GM18499 (cell line): Measurements from ENCODE around the gene KLF11.
A peak's percentile ranks its signal among the peaks of the same experiment; 100 is the strongest.

Experiments
- ATAC-seq: cut with Tn5 transposase; IDR thresholded peaks from one replicate; pipeline ENCODE4 v1.9.1; 2021; ENCODE audit warnings: moderate number of reproducible peaks; ENCODE audit not compliant: insufficient read depth, unreplicated experiment

KLF11 gene

DNA sequence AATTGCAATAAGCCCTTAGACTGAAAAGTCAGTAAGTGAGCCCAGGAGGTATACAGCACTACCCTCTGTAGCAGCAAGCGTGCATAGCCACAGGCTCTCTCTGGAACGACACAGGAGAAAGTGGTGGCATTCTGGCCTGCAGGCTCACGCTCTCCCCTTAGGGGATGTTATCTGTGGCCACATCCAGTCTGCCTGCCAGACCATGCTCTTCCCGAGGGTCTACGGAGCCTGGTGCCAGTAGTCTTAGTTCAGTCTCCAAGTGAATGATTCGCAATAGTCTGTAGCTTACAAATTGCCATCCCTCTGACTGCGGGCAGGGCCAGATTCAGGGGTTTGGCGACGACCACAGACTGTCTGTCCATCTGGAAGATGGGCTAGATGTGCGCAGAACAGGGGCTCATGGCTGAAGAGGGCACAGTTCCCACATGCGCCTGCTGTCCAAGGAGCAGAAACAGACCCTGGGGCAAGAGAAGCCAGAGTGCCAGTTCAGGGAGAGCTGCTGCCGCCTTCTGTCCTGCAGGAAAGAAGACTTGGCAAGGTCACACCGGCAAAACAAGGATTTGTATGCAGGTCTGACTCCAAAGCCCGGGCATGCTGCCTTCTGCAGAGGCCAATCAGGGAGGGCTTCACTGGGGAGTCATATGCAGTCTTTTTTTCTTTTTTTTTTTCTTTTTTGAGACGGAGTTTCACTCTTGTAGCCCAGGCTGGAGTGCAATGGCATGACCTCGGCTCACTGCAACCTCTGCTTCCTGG, 3.5 kb upstream of the KLF11 start:
- no peak for ATAC-seq

GRCh38 chr2:10041711-10042110, 1.6 kb upstream of the KLF11 start:
- ATAC-seq = no peak

- no peak for ATAC-seq
Observed at GRCh38 chr2:10042301-10043161, 819 bp upstream of the KLF11 start.

DNA sequence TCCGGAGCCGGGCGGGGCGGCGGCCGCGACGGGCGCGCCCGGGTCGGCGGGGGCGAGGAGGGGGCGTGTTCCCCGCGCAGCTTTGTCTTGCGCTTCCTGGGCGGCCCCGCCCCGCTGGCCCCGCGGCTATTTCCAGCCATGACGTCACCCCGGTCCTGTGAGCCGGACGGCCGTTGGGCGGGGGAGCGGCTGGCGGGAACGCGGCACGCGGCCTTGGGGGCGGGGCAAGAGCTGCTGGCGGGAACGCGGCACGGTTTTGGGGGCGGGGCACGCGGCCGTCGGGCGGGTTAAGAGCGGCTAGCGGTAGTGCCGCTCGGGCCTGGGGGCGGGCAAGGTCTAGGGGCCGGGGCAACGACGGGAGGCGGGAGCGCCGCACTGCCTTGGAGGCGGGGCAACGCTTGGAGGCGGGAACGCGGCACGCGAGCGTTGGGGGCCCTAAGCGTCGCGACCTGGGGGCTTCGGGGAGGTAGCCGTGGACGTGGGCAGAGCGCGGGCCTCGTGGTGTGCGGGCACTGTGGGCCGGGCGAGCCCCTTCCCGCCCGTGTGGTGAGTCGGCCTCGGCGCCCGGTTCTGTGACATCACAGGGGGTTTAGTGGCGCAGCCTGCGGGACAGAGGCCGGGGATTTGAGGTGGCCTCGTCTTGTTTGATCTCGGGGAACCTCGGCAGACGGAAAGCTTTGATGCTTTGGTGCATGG, 704 bp downstream of the KLF11 start:
- peak; percentile 31 for ATAC-seq

DNA sequence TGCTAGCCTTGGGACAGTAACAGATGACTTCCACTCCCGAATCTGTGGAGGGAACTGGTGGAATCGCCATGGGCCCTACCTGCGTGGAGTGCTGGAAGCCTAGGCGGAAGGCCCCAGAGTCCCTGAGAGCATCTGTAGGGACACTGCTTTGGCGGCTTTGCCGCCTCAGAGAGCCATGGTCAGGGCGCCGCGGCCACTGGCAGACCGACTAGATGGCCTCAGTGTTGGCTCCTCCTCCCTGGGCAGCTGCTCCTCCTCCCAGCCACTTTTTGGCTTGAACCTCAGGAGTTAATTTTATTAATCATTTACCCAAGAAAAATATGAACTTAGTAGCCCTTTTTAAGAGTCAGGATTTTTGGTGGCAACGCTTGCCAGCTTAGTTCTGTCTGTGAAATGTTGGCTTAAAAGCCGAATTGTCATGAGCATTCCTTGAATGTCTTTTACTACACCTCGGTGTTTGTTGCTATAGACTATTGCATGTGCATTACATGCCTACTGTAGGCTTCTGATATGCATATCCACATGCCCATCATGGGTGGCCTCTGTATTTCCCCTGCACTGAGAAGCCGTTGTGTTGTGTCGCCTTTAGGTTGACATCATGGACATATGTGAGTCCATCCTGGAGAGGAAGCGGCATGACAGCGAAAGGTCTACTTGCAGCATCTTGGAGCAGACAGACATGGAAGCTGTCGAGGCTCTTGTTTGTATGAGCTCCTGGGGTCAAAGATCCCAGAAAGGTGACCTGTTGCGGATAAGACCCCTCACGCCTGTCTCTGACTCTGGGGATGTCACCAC, 2.4 kb downstream of the KLF11 start:
- ATAC-seq = no peak

- no peak for ATAC-seq
Observed at GRCh38 chr2:10046931-10047330, 3.6 kb downstream of the KLF11 start.

GRCh38 chr2:10047616-10048500, 4.5 kb downstream of the KLF11 start:
- ATAC-seq = no peak

DNA sequence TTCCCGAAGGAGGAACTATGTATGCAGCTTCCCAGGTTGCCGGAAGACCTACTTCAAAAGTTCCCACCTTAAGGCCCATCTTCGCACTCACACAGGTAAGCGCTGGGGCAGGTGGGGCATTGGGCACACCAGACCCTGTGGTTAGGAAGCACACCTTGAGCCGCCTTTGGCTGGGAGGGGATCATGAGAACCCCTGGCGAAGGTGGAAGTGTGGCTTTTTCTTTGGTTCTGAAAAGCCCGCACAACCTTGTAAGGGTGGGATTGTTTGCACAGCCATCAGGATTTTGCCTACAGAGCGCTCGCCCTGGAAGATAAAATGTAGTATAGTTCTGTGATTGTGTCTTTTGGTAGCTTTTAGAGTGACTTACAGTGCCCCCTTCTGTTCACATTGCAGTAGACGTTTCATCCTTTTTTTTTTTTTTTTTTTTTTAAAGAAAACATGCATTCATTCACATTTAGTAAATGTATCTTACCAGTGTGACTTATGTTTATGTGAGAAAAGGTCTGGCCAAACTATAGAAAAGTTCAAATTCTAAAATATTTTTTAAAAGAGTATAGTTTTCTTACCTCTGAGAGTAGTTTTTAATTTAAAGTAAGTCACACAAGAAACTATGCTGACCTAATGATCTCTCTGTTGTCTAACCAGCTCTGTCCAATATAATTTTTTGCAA, 5.3 kb downstream of the KLF11 start:
- ATAC-seq = no peak

GRCh38 chr2:10052216-10052615, 8.9 kb downstream of the KLF11 start:
- ATAC-seq = no peak

DNA sequence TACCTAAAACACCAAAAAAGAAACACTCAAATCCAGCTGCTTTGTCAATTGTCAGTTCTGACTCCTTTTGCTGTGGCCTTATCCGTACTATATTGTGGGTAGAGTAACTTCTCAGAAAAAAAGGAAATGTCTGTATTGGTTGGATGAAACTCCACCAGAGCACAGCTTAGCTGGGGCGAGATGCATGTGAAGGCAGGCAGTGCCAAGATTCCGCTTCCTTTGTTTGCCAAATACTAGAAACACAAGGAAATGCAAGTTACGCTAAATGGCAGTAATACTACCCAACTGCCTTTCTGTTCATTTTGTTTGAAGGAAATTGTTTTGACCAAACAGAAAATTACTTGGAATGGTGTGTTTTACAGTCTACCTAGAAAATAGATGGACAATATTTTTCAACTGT, 10.0 kb downstream of the KLF11 start:
- no peak for ATAC-seq

- ATAC-seq = no peak
Observed at GRCh38 chr2:10054424-10054823, 11.1 kb downstream of the KLF11 start.

- ATAC-seq = no peak
Observed at GRCh38 chr2:10054976-10055375, 11.6 kb downstream of the KLF11 start.

GRCh38 chr2:10056439-10056838, 13.1 kb downstream of the KLF11 start:
- ATAC-seq = no peak

GRCh38 chr2:10057231-10058107, 14.1 kb downstream of the KLF11 start:
- ATAC-seq = no peak

- ATAC-seq = no peak
Observed at GRCh38 chr2:10058251-10059015, 15.1 kb downstream of the KLF11 start.

DNA sequence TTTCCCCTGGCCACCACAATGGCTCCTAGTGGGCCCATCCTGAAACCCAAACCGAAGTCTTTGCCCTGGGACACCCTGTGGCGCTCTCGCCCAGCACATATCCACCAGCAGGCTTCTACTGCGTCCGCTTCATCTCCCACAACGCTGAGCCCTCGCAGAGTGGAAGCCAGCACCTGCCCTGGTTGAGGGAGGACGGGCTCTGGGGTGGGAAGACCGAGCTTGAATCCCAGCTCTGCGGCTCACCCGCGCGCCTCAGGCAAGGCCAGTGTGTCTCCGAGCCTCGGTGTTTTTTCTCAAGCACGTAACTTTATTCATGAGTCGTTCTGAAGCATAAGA, 15.6 kb downstream of the KLF11 start:
- no peak for ATAC-seq
